NK-92 (cell line): ENCODE results near the gene CD27.
"Not testable (repeated sequence)": the region's sequence is repeated elsewhere in the genome, so short reads cannot be mapped to it uniquely, and the experiment has no call there.

Source experiments
- DNase-seq: peaks from one replicate; lab custom pipeline; 2025; ENCODE audit not compliant: unreplicated experiment; lab: John Stamatoyannopoulos, UW

CD27 gene

GRCh38 chr12:6461401-6462233 is 16.9 kb downstream of the CD27 start:
- DNase-seq = peak; percentile 17

GRCh38 chr12:6462234-6462995 is 17.7 kb downstream of the CD27 start:
- DNase-seq = no peak

GRCh38 chr12:6463216-6463615 is 18.5 kb downstream of the CD27 start:
- DNase-seq = no peak

GRCh38 chr12:6463858-6464257 is 19.1 kb downstream of the CD27 start:
- DNase-seq = no peak

GRCh38 chr12:6464531-6464930 is 19.8 kb downstream of the CD27 start:
- DNase-seq = no peak

- no peak for DNase-seq
Measured at GRCh38 chr12:6465467-6466183, 20.9 kb downstream of the CD27 start.

GRCh38 chr12:6466184-6466573 is 21.4 kb downstream of the CD27 start:
- no peak for DNase-seq

- DNase-seq = not testable (repeated sequence)
Measured at GRCh38 chr12:6466751-6467150, 22.0 kb downstream of the CD27 start.

- not testable (repeated sequence) for DNase-seq
Measured at GRCh38 chr12:6467571-6468282, 23.0 kb downstream of the CD27 start.

- DNase-seq = no peak
Measured at GRCh38 chr12:6468283-6468575, 23.5 kb downstream of the CD27 start.

GRCh38 chr12:6469092-6469491 is 24.3 kb downstream of the CD27 start:
- DNase-seq = no peak

- DNase-seq = no peak
Measured at GRCh38 chr12:6469609-6470374, 25.0 kb downstream of the CD27 start.

- DNase-seq = peak; percentile 71
Measured at GRCh38 chr12:6470375-6471163, 25.8 kb downstream of the CD27 start, which contains the start of gene VAMP1. Gene VAMP1, minus strand, starts transcription at chr12:6470677. Its CDS starts 146 bp downstream, at chr12:6470531.

- DNase-seq = no peak
Measured at GRCh38 chr12:6471989-6472360, 27.2 kb downstream of the CD27 start.

GRCh38 chr12:6472491-6472890 is 27.7 kb downstream of the CD27 start:
- DNase-seq = no peak

- not testable (repeated sequence) for DNase-seq
Measured at GRCh38 chr12:6475233-6475975, 30.6 kb downstream of the CD27 start.

GRCh38 chr12:6476489-6476888 is 31.7 kb downstream of the CD27 start:
- no peak for DNase-seq

- not testable (repeated sequence) for DNase-seq
Measured at GRCh38 chr12:6477601-6478377, 33.0 kb downstream of the CD27 start.
